ENCODE data around the gene CUEDC1.

The CUEDC1 gene

GRCh38 chr17:57914273-57915142, 40.7 kb downstream of the CUEDC1 start:
- DNase-seq: no peak

GRCh38 chr17:57913575-57914272, 41.5 kb downstream of the CUEDC1 start:
- no peak for DNase-seq

- DNase-seq: no peak
Observed at GRCh38 chr17:57911834-57912673, 43.2 kb downstream of the CUEDC1 start.

GRCh38 chr17:57910462-57911420, 44.5 kb downstream of the CUEDC1 start:
- DNase-seq: no peak

- no peak for DNase-seq
Observed at GRCh38 chr17:57909551-57909950, 45.7 kb downstream of the CUEDC1 start.

GRCh38 chr17:57908278-57908677, 46.9 kb downstream of the CUEDC1 start:
- DNase-seq: no peak

GRCh38 chr17:57906910-57907309, 48.3 kb downstream of the CUEDC1 start:
- DNase-seq: no peak

- no peak for DNase-seq
Observed at GRCh38 chr17:57905875-57906455, 49.2 kb downstream of the CUEDC1 start.

- no peak for DNase-seq
Observed at GRCh38 chr17:57903961-57904360, 51.3 kb downstream of the CUEDC1 start.

- no peak for DNase-seq
Observed at GRCh38 chr17:57902800-57903759, 52.1 kb downstream of the CUEDC1 start.

- DNase-seq: no peak
Observed at GRCh38 chr17:57902117-57902799, 53.0 kb downstream of the CUEDC1 start.

GRCh38 chr17:57900991-57901743, 54.0 kb downstream of the CUEDC1 start:
- no peak for DNase-seq

- DNase-seq: no peak
Observed at GRCh38 chr17:57899822-57900221, 55.4 kb downstream of the CUEDC1 start.

GRCh38 chr17:57899391-57899790, 55.8 kb downstream of the CUEDC1 start:
- no peak for DNase-seq

- no peak for DNase-seq
Observed at GRCh38 chr17:57898487-57899311, 56.5 kb downstream of the CUEDC1 start.

- DNase-seq: no peak
Observed at GRCh38 chr17:57895382-57896060, 59.7 kb downstream of the CUEDC1 start.

GRCh38 chr17:57894848-57895247, 60.4 kb downstream of the CUEDC1 start:
- DNase-seq: no peak

Data from activated T-cell treated with anti-CD3 and anti-CD28 coated beads, Interleukin-2, amount 50 U/mL, for 48 hours (primary cell).